Measurements from ENCODE around the gene NOXA1. TPM values are rescaled to one million over a fixed set of nuclear protein-coding genes. Genes with fewer than 3 reads are reported as not detected.
"Not testable (repeated sequence)": the region's sequence is repeated elsewhere in the genome, so short reads cannot be mapped to it uniquely, and the experiment has no call there.

Gene NOXA1
- total RNA-seq, 1 experiment from 2014 or later = not detected

DNA sequence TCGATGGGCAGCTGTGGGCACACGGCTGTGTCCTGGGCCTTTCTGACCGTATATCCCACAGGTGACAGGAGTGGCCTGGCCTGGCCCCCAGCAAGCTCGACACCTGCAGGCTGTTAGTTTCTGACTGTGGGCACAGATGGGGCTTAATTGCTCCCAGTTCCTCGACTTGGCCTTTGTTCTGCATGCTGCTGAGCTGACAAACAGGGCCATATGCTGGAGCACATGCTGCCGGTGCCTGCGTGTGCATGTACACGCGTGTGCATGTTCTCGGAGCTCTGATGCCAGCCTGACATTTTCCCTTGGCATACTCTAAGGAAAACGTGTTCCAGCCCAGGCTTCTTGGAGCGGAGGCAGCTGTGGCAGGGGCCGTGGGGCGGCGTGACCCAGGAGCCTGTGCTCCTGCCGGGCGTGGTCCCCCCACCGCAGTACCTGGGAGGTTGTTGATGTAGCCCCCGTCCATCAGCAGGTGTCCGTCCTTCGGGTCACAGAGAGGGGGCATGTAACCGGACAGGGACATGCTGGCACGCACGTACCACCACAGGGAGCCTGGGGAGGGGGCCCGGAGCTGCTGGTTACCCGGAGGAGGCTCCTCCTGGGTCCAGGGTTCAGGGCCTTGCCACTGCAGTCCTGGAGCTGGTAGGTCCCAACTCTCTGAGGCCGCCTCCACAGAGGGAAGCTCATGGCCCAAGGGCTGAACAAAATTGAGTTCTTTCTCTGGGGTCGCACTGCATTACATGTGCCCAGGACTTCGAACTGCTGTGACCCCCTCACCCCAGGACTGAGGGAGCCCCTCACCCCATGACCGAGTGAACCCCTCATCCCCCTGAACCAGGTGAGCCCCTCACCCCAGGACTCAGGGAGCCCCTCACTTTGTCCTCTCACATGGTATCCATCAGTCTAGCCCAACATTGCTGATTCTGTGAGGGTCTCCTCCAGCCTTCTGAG is 40.1 kb downstream of the NOXA1 start:
- no peak for DNase-seq (ENCODE audit: low read depth)

DNA sequence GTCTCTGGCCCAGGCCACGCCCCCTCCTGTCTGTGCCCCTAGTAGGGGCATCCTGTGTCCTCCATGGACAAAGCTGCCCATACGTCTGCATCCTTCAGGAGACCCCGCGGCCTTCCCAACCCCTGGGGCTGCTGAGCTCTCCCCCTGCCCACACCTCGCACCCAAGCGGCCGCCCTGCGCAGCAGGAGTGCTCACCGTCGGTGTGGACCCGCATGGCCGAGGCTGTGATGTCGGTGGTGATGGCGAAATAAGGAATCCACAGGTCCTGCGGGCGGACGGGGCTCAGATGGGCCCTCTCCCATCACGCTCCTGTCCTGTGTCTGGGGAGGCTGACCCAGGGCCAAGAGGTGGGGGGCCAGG is 40.7 kb downstream of the NOXA1 start:
- DNase-seq (ENCODE audit: low read depth) = no peak

DNA sequence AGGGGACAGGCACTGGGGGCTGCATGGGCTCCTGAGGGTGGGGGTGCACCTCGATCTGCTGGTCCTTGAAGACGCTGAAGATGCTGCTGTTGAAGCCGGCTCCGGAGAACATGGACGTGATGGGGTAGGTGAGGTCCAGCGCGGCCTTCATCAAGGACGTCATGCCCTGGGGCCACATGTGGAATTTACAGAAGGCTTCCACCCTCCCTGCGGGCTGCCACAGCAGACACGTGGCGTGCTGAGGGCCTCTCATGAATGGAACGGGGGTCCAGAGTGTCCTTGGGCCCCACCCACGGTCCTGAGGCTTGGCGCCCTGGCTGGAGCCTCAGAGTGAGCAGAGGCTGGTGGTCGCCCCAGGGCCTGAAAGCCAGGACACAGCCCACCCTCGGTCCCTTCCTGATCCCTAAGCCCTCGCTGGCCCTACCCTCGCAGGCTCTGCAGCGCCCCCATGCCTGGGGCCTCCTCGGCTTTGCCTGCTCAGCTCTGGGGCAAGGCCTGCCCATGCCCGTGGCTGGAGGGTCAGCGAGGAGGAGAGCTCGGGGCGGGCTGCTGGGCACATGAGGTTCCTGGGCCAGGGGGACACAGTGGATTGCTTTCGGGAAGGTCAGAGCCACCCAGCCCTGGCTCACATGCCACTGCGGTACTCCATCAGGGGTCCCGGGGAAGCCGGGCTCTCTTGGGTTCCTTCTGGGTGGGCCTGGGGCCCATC is 41.3 kb downstream of the NOXA1 start:
- DNase-seq (ENCODE audit: low read depth) = no peak

DNA sequence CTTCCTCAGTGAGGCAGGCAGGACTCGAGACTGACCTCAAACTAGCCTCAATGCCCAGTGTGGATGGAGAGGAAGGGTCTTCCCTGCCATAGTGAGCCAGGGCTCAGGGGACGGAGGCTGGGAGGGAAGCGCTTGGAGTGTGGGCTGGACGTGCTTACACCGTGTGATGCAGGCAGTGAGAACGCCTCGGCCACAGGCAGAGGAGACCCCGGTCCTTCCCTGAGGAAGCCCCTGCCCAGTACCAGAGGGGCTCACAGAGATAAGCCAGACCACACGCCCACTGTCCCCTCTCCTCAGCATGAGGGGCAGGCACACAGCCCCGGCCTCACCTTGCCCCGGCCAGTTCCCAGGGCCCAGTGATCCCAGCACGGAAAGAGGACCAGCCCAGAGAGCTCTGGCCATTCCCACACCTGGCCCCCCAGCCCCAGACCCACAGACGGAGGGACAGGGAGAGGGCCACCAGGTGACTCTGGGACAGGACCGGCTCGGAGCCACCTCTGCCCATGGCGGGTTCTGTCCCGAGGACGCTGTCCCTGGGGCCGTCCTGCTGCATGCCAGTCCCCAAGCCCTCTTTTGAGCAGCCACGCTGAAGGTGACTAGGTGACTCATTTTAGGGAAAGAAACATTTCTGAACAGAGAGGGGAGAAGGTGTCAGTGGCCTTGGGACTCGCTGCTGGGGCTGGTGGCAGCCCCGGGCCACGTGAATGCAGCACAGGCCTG is 42.0 kb downstream of the NOXA1 start:
- DNase-seq (ENCODE audit: low read depth) = no peak

DNA sequence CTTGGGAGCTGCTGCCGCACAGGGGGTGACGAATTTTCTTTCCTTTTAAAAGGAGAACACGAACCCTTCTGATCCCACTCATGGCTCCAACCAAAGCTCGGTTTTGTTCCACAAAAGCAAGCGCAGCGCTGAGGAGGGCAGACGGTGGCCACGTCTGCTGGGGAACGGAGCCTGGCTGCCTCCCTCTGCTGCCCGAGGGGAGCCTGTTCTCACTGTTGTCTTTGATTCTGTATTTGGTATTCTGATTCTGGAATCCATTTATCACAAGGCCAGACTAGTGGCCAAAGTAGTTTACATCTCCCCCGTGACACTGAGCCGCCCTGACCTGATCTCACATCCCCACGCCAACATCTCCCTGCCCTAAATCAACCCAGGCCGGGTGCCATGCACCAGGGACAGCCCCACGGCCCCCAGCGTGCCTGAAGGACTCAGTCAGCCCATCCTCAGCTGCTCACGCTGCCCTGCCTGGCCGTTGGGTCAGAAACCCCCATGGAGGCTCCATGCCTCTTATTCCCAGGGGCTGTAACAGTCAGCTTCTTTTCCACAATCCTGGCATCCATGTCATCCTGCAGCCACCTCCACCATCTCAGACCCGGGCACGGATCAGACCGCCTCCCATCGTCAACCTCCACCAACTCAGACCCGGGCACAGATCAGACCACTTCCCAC is 42.7 kb downstream of the NOXA1 start:
- no peak for DNase-seq (ENCODE audit: low read depth)

DNA sequence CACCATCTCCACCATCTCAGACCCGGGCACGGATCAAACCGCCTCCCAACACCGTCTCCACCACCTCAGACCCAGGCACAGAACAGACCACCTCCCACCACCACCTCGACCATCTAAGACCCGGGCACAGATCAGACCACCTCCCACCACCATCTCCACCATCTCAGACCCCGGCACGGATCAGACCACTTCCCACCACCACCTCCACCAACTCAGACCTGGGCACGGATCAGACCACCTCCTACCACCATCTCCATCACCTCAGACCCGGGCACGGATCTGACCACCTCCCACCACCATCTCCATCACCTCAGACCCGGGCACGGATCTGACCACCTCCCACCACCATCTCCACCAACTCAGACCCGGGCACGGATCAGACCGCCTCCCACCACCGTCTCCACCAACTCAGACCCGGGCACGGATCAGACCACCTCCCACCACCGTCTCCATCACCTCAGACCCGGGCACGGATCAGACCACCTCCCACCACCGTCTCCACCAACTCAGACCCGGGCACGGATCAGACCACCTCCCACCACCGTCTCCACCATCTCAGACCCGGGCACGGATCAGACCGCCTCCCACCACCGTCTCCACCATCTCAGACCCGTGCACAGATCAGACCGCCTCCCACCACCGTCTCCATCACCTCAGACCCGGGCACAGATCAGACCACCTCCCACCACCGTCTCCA is 43.3 kb downstream of the NOXA1 start:
- not testable (repeated sequence) for DNase-seq (ENCODE audit: low read depth)

GRCh38 chr9:137467161-137467581 is 44.0 kb downstream of the NOXA1 start:
- no peak for DNase-seq (ENCODE audit: low read depth)

- DNase-seq (ENCODE audit: low read depth) = no peak
These were observed 44.7 kb downstream of the NOXA1 start for GRCh38 chr9:137467896-137468295.

GRCh38 chr9:137470785-137471184 is 47.6 kb downstream of the NOXA1 start:
- DNase-seq (ENCODE audit: low read depth) = no peak

DNA sequence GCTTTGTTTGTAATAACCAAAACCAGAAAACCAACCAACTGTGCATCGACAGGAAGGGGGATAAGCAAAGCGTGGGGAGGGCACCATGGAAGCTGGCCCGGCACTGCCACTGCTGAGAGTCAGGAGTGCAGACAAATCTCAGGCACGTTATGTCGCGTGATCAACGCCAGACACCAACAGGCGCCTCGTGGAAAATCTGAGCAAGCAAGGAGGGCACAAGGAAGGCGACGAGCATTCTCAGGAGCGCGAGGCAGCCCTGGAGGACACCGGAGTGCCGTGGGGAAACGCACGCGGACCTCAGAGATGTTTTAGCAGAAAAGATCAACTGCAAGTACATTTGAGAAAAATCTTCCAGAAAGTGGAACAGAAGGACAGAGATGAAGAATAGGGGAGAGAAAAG is 51.1 kb downstream of the NOXA1 start:
- DNase-seq (ENCODE audit: low read depth) = no peak

DNA sequence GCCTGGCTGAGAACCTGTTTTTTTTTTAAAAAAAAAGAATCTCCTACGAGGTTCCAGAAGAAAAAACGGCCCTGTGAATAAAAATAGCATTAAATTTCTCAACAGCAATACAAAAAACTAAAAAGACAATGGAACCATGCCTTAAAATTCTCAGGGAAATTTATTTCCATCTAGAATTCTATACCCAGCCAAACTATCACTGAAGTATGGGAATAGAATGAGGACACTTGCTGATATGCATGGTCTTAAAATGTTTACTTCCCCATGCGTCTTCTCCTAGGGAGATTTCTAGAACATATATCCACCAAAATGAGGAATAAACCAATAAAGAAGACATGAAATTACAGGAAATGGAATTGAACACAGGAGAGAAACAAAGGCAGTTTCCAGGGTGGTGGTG is 52.5 kb downstream of the NOXA1 start:
- no peak for DNase-seq (ENCODE audit: low read depth)

DNA sequence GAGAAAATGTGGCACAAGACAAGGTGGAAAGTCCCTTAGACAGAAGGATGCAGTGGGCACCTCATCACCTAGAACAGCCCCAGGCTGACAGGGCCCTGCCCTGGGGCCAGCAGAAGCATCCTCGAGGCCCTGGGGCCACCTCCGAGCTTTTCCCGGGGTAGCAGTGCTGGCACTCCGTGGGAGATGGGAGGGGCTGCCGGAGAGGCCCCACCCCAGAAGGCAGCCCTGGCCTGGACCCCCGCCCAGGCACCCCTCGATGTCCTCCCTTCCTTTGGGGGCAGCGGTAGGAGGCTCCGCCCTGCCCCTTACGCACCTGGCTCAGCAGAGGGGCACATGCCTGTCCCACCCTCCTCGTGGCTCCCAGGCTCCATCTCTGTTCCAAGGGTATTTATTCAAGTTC is 53.7 kb downstream of the NOXA1 start:
- DNase-seq (ENCODE audit: low read depth) = no peak

- DNase-seq (ENCODE audit: low read depth) = no peak
These were observed 54.8 kb downstream of the NOXA1 start for GRCh38 chr9:137477778-137478612.

GRCh38 chr9:137478613-137478961 is 55.4 kb downstream of the NOXA1 start:
- no peak for DNase-seq (ENCODE audit: low read depth)

- no peak for DNase-seq (ENCODE audit: low read depth)
These were observed 56.0 kb downstream of the NOXA1 start for GRCh38 chr9:137478962-137479861.

DNA sequence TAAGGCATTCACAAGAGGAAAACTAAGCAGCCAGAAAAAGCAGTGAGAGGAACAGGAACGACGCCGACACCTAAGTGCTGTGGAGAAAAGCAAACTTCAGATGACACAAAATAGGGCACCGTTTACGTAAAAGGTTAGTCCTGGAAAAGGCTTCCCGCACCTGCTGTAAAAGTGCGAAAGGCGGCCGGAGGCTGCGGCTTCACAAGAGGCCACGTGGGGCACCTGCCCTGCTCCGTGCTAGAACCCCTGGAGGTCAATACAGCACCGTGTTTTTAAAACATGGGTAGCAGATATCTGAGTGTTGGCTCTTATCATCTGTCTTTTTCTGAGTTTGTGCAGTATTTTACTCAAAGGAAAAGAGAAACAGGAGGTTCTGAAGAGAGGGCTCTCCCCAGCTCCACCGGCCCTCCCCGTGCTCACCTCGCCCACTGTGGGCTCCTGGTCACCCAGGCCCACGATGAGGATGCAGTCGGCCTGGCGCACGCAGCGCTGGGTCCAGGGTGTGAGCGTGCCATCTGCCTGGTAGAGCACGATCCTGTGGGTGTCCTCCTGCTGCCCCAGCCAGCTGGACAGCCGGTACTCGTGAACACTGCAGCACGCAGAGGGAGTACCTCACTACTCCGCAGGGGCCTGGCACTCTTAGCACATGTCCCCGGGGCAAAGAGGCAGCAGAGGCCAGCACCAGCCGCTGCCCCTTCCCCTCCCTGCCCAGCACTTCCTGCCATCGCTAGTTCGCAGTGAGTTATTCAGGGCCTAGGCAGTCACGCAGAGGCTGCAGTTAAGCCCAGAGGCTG is 56.9 kb downstream of the NOXA1 start:
- no peak for DNase-seq (ENCODE audit: low read depth)

- no peak for DNase-seq (ENCODE audit: low read depth)
These were observed 57.8 kb downstream of the NOXA1 start for GRCh38 chr9:137480686-137481683.

All from HT1080 (cell line).